ENCODE results near the gene MTFP1. TPM values are rescaled to one million over a fixed set of nuclear protein-coding genes. Genes with fewer than 3 reads are reported as not detected.
A peak's percentile ranks its signal among the peaks of the same experiment; 100 is the strongest.

Gene MTFP1
- total RNA-seq, 4 donors from 2014 or later = 5.2 to 13.3 (median 8.7) TPM

GRCh38 chr22:30426388-30427353, 1.1 kb downstream of the MTFP1 start:
- TF ChIP-seq CTCF (IDR thresholded peaks at IDR 0.05) (no peak), POLR2A (IDR thresholded peaks at IDR 0.05) (no peak)

GRCh38 chr22:30427871-30428270, 2.3 kb downstream of the MTFP1 start:
- no peak overlapping the region for H3K4me3 ChIP-seq (ENCODE audit: low read depth, poor library complexity, severe bottlenecking)
- WGBS, 2 donors = 73 to 90% methylated on average over 1 of the region's 1 CpG
- no peak for TF ChIP-seq CTCF (IDR thresholded peaks at IDR 0.05)
- no peak for TF ChIP-seq POLR2A (IDR thresholded peaks at IDR 0.05)
- intact Hi-C loops (cut with DNase I; ENCODE audit: low total_unique reads) = loop anchor here (10.0 kb wide), 1 partner anchor 887 kb away; no protein-coding TSS in a partner anchor
- DNase-seq (ENCODE audit: low spot score in 2 of 2) = no peak

More at GRCh38 chr22:30426388-30427353, 1.1 kb downstream of the MTFP1 start:
- intact Hi-C loops (cut with DNase I; ENCODE audit: low total_unique reads) = loop anchor here (10.0 kb wide), 1 partner anchor 888 kb away; no protein-coding TSS in a partner anchor
- no peak overlapping the region for H3K4me3 ChIP-seq (ENCODE audit: low read depth, poor library complexity, severe bottlenecking)
- WGBS, 2 donors = 46 to 49% methylated on average over 27 to 29 of the region's 29 CpGs
- peak; percentile 85 to 95 for DNase-seq (ENCODE audit: low spot score in 2 of 2)

- no peak overlapping the region for H3K4me3 ChIP-seq (ENCODE audit: low read depth, poor library complexity, severe bottlenecking)
- TF ChIP-seq CTCF (IDR thresholded peaks at IDR 0.05) = no peak
- TF ChIP-seq POLR2A (IDR thresholded peaks at IDR 0.05) = no peak
- WGBS, 2 donors = 52 to 71% methylated on average over 4 of the region's 4 CpGs
- DNase-seq (ENCODE audit: low spot score in 2 of 2) = no peak
- intact Hi-C loops (cut with DNase I; ENCODE audit: low total_unique reads) = loop anchor here (10.0 kb wide), 1 partner anchor 885 kb away; no protein-coding TSS in a partner anchor
Observed at GRCh38 chr22:30429887-30430286, 4.3 kb downstream of the MTFP1 start.

- DNase-seq (ENCODE audit: low spot score in 2 of 2) = no peak
- no peak overlapping the region for H3K4me3 ChIP-seq (ENCODE audit: low read depth, poor library complexity, severe bottlenecking)
- 72 to 78% methylated on average over 4 of the region's 4 CpGs for WGBS, 2 donors
- intact Hi-C loops (cut with DNase I; ENCODE audit: low total_unique reads) = no loop called here
- no peak for TF ChIP-seq POLR2A (IDR thresholded peaks at IDR 0.05)
- no peak for TF ChIP-seq CTCF (IDR thresholded peaks at IDR 0.05)
Observed at GRCh38 chr22:30430933-30431332, 5.4 kb downstream of the MTFP1 start.

- no peak overlapping the region for H3K4me3 ChIP-seq (ENCODE audit: low read depth, poor library complexity, severe bottlenecking)
- intact Hi-C loops (cut with DNase I; ENCODE audit: low total_unique reads) = no loop called here
- 89 to 90% methylated on average over 2 to 4 of the region's 4 CpGs for WGBS, 2 donors
- TF ChIP-seq POLR2A (IDR thresholded peaks at IDR 0.05) (no peak), CTCF (IDR thresholded peaks at IDR 0.05) (no peak)
- DNase-seq (ENCODE audit: low spot score in 2 of 2) = no peak
Observed at GRCh38 chr22:30432096-30432495, 6.5 kb downstream of the MTFP1 start.

Measured in lower leg skin (tissue), 4 donors.